CMK (cell line): Measurements from ENCODE around the gene VWF.
"Not testable (repeated sequence)": the region's sequence is repeated elsewhere in the genome, so short reads cannot be mapped to it uniquely, and the experiment has no call there.

ENCODE experiments used
- DNase-seq: peaks from one replicate; pipeline ENCODE4 v3.0.0-alpha.2; 2010; ENCODE audit warnings: low read depth

The VWF gene

GRCh38 chr12:6104027-6104426 lies 20.4 kb downstream of the VWF start:
- DNase-seq = no peak

- not testable (repeated sequence) for DNase-seq
Observed at GRCh38 chr12:6102021-6102420, 22.4 kb downstream of the VWF start.

- DNase-seq = no peak
Observed at GRCh38 chr12:6099316-6099715, 25.2 kb downstream of the VWF start.

- DNase-seq = no peak
Observed at GRCh38 chr12:6097411-6097810, 27.1 kb downstream of the VWF start.

GRCh38 chr12:6096527-6096926 lies 27.9 kb downstream of the VWF start:
- no peak for DNase-seq

- DNase-seq = no peak
Observed at GRCh38 chr12:6095269-6095668, 29.2 kb downstream of the VWF start.

GRCh38 chr12:6093764-6094163 lies 30.7 kb downstream of the VWF start:
- DNase-seq = no peak

GRCh38 chr12:6092784-6093722 lies 31.4 kb downstream of the VWF start:
- DNase-seq = no peak

GRCh38 chr12:6091786-6092566 lies 32.5 kb downstream of the VWF start:
- no peak for DNase-seq

GRCh38 chr12:6090803-6091202 lies 33.7 kb downstream of the VWF start:
- no peak for DNase-seq

- DNase-seq = no peak
Observed at GRCh38 chr12:6088921-6089747, 35.3 kb downstream of the VWF start.

GRCh38 chr12:6086316-6086715 lies 38.2 kb downstream of the VWF start:
- DNase-seq = no peak

- no peak for DNase-seq
Observed at GRCh38 chr12:6085841-6086240, 38.6 kb downstream of the VWF start.

- no peak for DNase-seq
Observed at GRCh38 chr12:6084969-6085450, 39.5 kb downstream of the VWF start.

GRCh38 chr12:6084261-6084968 lies 40.1 kb downstream of the VWF start:
- DNase-seq = no peak

GRCh38 chr12:6083601-6084000 lies 40.9 kb downstream of the VWF start:
- no peak for DNase-seq

- no peak for DNase-seq
Observed at GRCh38 chr12:6082613-6083012, 41.9 kb downstream of the VWF start.

- DNase-seq = no peak
Observed at GRCh38 chr12:6080149-6081045, 44.1 kb downstream of the VWF start.

GRCh38 chr12:6078398-6079096 lies 45.9 kb downstream of the VWF start:
- no peak for DNase-seq

GRCh38 chr12:6077692-6078083 lies 46.8 kb downstream of the VWF start:
- no peak for DNase-seq
